SU-DHL-6 (cell line): ENCODE measurements around the gene ACTN4.

ENCODE experiments used
- EZH2phosphoT487 ChIP-seq: fragments of 200-600 bp; sonication (generic), shearing (Covaris generic); conservative IDR thresholded peaks from 2 replicates; pipeline ENCODE4 v1.6.1; 2018; ENCODE audit warnings: mild to moderate bottlenecking, antibody characterized with exemption, low read length, moderate library complexity, mixed read lengths
- TF ChIP-seq, protein P1 (sequence below): fragments of 200-600 bp; sonication (generic); IDR thresholded peaks from one replicate; pipeline ENCODE4 v1.5.1; 2017; ENCODE audit warnings: antibody characterized with exemption, mild to moderate bottlenecking, low read length, moderate library complexity; ENCODE audit not compliant: insufficient read depth, poor library complexity, severe bottlenecking

- TF ChIP-seq, protein P1, sequence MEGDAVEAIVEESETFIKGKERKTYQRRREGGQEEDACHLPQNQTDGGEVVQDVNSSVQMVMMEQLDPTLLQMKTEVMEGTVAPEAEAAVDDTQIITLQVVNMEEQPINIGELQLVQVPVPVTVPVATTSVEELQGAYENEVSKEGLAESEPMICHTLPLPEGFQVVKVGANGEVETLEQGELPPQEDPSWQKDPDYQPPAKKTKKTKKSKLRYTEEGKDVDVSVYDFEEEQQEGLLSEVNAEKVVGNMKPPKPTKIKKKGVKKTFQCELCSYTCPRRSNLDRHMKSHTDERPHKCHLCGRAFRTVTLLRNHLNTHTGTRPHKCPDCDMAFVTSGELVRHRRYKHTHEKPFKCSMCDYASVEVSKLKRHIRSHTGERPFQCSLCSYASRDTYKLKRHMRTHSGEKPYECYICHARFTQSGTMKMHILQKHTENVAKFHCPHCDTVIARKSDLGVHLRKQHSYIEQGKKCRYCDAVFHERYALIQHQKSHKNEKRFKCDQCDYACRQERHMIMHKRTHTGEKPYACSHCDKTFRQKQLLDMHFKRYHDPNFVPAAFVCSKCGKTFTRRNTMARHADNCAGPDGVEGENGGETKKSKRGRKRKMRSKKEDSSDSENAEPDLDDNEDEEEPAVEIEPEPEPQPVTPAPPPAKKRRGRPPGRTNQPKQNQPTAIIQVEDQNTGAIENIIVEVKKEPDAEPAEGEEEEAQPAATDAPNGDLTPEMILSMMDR = peak; percentile 86
- TF ChIP-seq EZH2phosphoT487 = no peak
Measured at GRCh38 chr19:38729653-38730469, 82.4 kb downstream of the ACTN4 start.
